Embryonic facial prominence (tissue), 1 donor: ENCODE measurements around the gene SPARC.
A peak's percentile ranks its signal among the peaks of the same experiment; 100 is the strongest.
"Not testable (repeated sequence)": the region's sequence is repeated elsewhere in the genome, so short reads cannot be mapped to it uniquely, and the experiment has no call there.

Experiments
- DNase-seq: peaks from one replicate; pipeline ENCODE4 v3.0.0-alpha.2; 2016; ENCODE audit errors: extremely low spot score

Gene SPARC, protein sequence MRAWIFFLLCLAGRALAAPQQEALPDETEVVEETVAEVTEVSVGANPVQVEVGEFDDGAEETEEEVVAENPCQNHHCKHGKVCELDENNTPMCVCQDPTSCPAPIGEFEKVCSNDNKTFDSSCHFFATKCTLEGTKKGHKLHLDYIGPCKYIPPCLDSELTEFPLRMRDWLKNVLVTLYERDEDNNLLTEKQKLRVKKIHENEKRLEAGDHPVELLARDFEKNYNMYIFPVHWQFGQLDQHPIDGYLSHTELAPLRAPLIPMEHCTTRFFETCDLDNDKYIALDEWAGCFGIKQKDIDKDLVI

DNA sequence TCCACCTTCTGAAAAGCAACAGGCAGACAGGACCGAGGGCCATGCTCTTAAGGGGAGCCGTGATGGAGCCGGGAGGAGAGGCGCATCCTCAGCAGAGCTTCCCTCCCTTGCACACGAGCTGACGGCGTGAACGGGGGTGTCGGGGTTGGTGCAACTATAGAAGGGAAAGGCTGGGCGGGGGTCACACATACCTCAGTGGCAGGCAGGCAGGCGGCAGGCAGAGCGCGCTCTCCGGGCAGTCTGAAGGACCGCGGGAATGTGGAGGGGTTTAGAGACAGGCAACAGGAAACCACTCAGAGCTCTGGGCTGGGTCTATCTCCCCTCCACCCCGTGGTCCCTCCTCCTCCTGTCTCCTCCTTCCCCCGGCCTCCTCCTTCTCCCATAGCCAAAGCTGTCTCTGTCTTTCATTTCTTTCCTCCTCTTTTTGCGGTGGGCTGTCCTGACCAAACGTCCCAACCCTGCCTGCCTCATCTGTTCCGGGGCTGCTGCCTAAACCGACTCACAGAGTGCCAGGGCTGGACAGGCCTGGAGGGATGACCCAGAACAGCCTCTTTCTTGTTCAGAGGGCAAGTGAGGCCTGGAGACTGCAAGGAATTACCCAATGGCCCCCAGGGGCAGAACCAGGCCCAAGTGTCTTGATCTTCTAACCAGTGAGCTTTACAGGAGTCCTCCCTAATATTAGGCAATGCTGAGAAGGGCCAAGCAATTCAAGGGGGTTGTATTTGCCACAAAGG, at the start of gene SPARC:
SPARC (minus strand) TSS at position 242 of the 734 bp plus-strand sequence. CDS start 10,727 bp downstream, outside the sequence.
- peak; percentile 93 for DNase-seq

DNA sequence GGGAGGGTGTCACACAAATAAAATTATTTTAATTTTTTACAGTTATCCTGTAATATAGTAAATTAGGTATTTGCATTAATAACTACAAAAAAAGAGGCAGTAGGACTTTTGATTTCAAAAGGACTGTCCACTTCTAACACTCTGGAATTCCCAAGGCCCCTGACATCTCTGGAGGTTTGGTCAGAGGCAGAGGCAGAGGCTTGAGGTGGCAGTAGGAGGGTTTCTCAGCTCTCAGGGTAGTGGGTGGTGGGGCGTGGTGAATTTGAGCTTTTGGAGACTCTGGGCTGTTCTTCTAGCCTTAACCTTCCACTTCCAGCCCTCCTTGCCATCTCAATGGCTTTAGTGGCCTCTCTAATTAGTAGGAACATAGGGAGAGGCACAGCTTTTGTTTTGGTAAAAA, 48.9 kb upstream of the SPARC start:
- DNase-seq = no peak

DNA sequence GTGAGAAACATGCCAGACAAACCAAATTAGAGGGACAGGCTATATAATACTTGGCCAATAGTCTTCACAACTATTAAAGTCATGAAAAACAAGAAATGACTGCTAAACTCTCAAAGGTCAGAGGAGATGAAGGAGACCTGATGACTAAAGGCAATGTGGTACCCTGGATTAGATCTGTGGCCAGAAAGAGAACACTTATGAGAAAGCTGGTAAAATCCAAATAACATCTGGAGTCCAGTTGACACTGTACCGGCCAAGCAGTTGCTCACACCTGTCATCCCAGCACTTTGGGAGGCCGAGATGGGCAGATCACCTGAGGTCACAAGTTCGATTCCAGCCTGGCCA, 47.3 kb upstream of the SPARC start:
- no peak for DNase-seq

DNA sequence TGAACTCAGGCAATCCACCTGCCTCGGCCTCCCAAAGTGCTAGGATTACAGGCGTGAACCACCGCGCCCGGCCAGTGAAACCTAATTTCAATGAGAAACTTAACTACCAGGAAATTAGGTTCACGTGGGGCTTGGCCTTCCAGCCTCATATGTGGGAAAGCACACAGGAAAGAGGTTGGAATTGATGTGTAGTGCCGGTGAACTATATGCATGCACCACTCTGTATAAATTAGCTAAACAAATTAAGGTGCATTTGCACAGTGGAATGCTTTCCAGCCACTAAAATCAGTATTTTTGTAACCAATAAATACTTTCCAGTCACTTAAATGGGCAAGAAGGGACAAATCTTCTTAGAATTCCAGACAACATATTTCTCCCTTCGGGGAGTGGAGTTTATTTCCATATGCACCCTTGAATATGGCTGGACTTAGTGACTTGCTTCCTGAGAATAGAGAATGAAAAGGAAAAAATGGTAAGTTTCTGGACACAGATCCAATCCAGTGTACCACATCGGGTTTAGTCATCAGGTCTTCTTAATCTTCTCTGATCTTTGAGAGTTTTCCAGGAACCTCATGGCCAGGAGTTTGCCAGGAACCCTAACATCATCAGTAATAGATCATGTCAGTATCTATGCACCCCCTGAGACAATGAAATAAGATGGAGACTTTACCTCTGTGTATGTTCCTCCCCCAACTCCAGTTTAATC, 46.8 kb upstream of the SPARC start:
- no peak for DNase-seq

DNA sequence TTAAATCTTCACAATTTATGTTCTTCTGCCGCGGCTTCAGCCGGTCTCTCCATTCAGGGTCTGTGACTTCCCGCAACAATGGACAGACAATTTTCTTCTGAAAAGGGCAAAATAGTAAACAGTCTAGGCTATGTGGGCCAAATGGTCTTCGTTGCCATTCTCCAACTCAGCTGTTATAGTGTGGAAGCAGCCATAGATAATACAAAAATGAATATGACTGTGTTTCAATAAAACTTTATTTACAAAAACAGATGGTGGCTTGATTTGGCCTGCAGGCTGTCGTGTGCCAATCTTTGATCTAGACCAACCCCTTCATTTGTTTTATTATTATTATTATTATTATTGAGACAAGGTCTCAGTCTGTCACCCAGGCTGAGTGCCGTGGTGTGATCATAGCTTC, 43.7 kb upstream of the SPARC start:
- DNase-seq = no peak

DNA sequence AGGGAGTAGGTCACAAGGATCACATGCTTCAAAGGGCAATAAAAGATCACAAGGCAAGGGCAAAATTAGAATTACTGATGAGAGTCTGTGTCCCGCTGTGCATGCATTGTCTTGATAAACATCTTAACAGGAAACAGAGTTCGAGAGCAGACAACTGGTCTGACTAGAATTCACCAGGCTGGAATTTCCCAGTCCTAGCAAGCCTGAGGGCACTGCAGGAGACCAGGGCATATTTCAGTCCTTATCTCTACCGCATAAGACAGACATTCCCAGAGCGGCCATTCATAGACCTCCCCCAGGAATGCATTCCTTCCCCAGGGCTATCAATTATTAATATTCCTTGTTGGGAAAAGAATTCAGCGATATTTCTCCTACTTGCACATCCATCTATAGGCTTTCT, 42.9 kb upstream of the SPARC start:
- not testable (repeated sequence) for DNase-seq

DNA sequence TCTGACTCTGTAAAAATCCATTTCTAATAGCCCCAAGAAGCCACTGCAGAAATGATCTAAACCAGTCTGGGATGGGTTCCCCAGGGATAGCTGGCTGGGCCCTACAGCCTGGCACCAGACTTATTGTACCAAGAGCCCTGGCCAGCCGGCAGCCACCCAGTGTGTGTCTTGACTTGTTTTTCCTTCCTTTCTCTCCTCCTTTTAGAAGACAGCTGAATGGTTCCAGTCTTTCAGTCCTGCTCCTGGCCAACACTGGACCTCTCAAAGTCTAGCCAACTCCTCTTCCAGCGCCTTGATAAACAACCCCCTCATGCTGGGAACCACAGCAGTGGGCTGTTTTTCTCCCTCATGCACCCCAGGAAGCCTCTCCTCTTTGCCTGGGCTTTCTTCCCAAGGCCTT, 37.6 kb upstream of the SPARC start:
- DNase-seq = no peak

DNA sequence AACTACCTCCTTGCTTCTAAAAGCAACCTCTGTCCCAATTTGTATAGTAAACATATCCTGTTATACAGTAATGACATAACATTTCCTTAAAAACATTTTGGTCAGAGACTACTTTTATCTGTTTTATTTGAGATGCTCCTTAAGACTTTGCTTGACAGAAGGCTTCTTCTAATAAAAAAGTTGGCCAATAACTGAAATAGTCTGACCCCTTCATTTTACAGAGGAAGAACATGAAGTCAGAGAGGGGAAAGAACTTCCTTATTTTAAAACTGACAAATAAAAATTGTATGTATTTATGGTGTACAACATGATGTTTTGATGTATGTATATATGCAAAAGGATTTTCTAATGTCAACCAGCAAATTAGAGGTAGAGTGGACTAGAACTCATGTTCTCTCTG, 35.8 kb upstream of the SPARC start:
- no peak for DNase-seq

DNA sequence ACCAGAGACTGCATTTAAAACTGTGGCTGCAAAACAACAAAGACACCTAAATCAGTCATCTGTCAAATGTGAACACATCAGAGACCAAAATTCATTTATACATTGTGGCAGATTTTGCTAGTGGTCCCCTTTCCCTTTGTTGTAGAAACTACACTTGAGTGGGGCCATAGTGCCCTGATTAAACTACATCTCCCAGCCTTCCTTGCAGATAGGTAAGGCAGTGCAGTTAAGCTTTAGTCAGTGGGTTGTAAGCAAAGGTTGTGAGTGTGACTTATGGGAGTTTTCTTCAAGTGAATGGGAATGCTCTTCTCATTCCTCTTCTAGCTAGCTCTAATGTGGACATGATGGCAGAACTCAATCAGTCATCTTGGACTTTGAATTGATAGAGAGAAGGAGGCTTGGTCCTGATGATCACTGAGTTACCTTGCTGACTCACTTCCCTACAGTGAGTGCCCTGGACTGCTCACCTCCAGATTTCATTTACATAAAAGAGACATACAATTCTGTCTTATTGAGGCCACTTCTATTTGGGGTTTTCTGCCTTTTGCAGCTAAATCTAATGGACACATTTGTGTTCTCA, 35.2 kb upstream of the SPARC start:
- no peak for DNase-seq

DNA sequence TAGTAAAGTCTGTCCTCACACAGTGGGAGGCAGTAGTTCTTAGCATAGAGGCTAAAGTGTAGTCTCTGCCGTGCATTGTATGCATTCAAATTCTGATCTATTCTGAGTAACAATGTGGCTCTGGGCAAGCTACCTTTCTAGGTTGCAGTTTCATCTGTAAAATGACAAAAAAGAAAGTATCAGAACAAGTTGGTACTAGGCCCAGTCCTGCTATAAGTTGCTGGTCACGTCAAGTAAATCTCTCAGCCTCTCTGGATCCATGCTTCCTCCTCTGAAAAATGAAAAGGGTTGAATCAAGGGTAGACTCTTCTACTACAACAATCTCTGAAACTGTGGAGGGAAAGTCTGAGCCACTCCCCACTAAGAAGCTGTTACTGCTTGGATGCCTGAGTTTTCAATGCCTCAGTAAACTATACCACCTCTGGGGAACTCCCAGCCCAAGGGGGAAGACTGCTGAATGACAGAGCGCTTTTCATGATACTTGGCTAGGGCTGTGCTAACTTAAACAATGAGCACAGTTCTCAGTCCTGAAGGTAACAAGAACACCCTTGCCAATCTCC, 34.5 kb upstream of the SPARC start:
- no peak for DNase-seq

DNA sequence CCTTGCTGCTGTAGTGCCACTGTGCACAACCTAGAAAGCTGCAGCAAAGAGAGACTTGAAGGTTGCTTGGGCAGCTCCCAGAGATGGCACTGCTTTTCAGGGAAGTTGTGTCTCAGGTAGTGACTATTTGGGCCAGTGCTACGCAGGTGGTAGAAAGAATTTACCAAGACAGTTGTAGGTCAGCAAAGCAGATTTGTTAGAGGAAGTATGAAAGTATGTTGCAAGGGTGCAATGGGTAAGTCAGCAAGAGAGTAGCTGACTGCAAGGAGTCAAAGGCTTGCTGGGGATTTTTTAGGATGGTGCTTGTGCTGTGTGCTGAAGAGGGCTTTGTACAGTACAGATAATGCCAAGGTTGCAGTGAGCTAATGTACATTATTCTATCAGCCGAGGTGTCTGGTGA, 33.5 kb upstream of the SPARC start:
- no peak for DNase-seq

DNA sequence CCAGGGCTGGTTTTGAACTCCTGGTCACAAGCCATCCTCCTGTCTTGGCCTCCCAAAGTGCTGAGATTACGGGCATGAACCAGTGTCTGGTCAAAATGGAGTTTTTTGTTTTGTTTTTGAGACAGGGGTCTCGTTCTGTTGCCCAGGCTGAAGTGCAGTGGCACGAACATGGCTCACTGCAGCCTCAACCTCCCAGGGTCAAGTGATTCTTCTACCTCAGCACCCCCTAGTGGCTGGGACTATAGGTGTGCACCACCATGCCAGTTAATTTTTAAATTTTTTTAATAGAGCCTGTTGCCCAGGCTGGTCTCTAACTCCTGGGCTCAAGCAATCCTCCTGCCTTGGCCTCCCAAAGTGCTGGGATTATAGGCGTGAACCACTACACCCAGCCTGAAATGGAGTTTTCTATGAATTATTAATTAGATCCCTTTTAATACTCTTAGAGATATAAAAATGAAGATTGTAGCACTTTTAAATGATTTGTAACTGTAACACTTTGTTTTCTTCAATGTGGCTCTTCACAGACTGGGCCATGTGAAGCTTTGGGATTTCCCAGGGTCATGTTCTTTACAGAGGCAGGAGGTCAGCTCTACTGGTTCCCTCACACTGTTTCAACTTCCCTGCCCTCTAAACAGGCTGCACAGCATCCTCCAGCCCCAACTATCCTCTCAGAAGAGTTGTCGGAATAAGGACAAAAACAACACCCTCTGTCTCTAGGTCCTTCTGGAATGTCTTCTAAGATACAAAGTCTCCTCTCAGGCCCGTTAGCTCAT, 32.7 kb upstream of the SPARC start:
- DNase-seq = no peak

DNA sequence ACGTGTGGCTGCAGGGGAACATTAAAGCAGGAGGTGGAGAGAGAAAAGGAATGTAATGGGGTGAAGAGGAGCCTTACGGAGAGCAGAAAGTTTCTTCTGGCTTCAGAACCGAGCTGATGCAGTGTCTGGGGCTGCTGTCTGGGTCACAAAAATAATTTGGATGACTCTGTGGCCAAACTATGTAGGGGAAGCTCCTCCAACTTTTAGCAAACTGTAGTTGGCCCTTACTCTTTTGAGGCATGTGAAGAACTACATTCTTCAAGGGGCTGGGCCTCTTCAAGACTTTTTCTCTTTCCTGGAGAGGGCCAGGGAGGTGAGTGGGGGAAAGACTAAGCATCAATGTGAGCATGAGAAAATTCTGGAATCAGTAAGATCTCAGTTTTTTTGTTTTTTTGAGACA, 31.9 kb upstream of the SPARC start:
- no peak for DNase-seq

DNA sequence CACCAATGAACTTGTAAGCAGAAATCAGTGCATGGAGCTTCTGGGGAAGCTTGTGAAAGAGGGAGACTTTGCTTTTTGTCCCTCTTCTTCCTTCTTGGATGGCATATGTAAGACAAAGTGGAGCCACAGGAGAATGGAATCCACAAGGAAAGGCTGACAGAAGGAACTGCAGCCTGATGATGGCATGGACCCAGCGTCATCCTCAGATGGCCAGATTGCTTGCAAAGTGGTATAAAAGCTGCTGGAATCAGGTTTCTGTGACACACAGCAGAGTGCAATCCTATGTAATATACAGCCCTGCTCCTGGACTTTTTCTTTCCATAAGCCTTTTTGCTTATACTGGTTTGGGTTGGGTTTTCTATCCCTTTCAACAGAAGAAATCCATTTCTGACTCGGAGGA, 31.4 kb upstream of the SPARC start:
- no peak for DNase-seq

DNA sequence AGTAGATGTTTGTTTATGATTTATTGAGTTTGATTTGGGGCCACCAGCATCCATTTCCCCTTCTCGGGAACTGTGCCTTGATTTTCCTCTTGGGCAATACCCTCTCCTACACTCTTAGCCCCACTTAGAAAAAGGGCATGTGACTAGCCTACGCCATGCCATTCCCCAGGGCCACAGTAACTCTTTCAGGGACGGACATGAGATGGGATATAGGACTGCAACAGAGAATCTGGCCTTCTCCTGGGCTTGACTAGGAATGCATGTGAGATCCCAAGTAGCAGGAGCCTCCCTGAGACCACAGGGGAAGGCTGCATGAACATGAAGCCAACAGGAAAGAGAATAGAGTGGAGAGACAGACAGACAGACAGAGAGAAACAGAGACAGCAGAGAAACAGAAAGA, 30.7 kb upstream of the SPARC start:
- DNase-seq = no peak

DNA sequence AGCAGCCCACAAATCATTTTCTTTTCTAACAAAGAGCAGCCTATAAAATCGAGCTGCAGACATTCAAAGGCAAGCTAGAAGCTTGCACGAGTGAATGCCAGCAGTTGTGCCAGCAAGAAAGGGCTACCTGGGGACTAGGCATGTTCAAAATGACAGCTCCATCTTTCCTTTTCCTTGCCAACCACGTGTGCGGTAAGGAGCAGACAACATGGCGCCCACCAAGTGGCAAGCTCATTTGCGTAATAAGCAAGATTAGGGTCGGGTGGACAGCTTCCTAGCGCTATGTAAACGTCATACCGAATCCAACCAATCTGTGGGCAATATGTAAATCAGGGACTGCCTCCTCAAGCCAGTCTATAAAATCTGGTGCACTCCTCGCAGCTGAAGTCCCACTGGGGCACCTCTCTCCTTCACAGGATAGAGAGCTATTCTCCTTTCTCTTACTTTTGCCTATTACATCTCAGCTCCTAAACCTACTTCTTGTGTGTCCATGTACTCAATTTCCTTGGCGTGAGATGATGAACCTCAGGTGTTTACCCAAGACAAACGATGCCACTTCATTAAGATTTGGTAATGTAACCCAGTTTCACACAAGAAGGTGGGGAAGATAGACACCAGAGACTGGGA, 22.5 kb upstream of the SPARC start:
- no peak for DNase-seq

DNA sequence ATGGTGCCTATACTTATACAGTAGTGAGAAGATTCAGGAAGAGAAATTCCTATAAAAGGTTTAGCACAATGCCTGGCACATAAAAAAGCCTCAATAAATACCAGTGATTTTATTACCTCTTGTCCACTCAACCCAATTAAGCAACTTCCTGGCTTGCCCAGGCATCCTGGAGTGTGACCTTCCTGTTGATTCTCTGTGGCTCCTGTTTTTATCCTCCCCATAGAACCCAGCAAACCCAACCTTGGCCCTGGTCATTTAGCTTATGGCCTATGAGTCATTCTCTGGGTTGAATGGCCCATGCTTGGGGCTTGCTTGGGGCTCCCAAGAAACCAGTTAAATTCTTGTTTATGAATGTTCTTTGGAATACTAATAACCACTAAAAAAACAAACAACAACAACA, 21.4 kb upstream of the SPARC start:
- no peak for DNase-seq

DNA sequence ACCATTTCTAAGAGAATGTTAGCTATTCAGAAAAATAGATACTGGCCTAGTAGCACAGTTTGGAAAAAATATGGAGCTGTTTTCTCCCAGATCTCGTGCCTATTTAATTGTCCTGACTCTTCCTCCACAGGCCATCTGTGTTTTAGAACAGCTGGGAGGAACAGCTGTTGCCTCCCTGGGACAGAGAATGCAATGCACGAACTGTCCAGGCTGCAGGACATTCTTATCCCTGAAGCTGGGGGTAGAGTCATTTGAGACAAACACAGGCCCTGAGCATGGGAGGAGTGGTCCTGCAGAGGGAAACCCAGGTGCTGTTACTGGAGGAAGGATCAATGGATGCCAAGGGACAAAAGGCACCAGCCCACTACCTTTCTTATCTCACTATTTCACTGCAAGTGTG, 20.9 kb upstream of the SPARC start:
- DNase-seq = no peak

DNA sequence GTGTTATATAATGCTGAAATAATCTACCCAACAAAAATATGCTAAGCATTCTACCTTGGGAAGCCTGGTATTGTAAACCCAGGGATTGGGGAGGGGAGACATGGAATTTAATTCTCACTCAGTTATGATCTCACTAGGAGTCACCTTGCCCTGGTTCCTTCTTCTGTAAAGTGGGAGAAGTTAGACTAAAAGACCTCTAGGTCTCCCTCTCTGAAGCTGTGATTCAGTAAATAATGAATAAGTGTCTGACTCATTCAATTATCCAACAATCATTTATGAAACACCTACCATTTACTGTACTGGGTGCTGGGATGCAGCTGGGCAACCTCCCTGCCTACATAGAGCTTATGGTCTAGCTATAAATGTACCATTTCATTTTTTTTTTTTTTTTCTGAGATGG, 20.2 kb upstream of the SPARC start:
- DNase-seq = no peak

DNA sequence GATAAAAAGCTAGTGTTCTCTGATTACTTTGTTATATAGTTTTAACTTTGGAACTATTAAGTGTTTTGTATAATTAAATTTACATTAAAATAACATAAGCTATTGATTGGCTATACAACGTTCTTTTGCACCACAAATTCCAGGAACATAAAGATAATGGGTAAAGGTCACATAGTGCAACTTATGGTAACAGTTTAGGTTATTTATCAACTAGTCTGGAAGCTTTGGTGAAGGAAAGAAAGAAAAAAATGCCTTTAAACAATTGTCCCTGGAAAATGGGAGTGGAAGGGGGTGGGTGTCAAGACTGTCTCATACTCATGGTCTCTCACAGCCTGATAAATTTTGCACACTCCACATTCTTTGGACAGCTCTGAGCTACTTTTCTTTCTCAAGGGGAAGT, 17.1 kb upstream of the SPARC start:
- DNase-seq = no peak

DNA sequence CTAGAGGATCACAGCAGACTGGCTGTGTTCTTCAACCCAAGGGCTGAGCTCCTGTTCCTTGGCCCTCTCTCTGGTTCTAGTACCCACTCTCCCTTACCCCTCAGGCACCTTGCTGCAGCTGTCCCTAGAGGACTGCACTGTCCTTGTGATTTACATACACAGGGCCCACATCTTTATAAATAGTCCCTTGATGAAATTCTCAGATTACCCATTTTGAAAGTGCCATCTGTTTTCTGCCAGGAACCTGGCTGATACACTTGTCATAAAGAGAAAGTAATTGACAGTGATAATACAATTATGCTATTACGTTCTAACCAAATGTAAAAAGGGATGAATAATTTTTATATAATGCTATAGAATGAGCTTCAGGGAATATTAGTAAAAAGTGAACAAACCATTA, 16.5 kb upstream of the SPARC start:
- DNase-seq = no peak
